SK-N-MC (cell line): ENCODE results near the gene KRT15.

Source experiments
- DNase-seq: peaks from one replicate; pipeline ENCODE4 v3.0.0-alpha.2; 2011; ENCODE audit warnings: low read depth, low spot score
- H3K27ac ChIP-seq: fragments of 200-600 bp; sonication (generic); 2 replicates; pipeline ENCODE4 v1.5.1; 2016; ENCODE audit warnings: mixed run types
- H3K36me3 ChIP-seq: fragments of 200-600 bp; sonication (generic); 2 replicates; pipeline ENCODE4 v1.6.1; 2017; ENCODE audit warnings: antibody characterized with exemption, low read length, mixed read lengths; ENCODE audit not compliant: insufficient read depth
- H3K4me3 ChIP-seq: fragments of 200-600 bp; sonication (generic); 2 replicates; pipeline ENCODE4 v1.5.1; 2016
- H3K9ac ChIP-seq: fragments of 200-600 bp; sonication (generic); 2 replicates; pipeline ENCODE4 v1.8.0; 2017; ENCODE audit warnings: mixed run types, mixed read lengths; ENCODE audit not compliant: insufficient read length
- H3K9me3 ChIP-seq: fragments of 200-600 bp; sonication (generic); 2 replicates; pipeline ENCODE4 v1.6.1; 2017; ENCODE audit warnings: low read depth, mild to moderate bottlenecking, antibody characterized with exemption, low read length, moderate library complexity, mixed read lengths
- EZH2 ChIP-seq: fragments of 200-600 bp; sonication (generic); IDR thresholded peaks from one replicate; pipeline ENCODE4 v1.6.1; 2017; ENCODE audit warnings: antibody characterized with exemption
- FOXP2 ChIP-seq: optimal IDR thresholded peaks from 2 replicates; pipeline ENCODE3; 2011; ENCODE audit warnings: mild to moderate bottlenecking, moderate library complexity; ENCODE audit not compliant: insufficient read depth; ENCODE audit errors: extremely low read length, control extremely low read depth
- POLR2AphosphoS5 ChIP-seq: IDR thresholded peaks from 2 replicates; pipeline ENCODE4 v1.6.1; 2012; ENCODE audit warnings: mild to moderate bottlenecking, low read depth, low read length, borderline replicate concordance

KRT15 gene

GRCh38 chr17:41516830-41517283 is 1.8 kb downstream of the KRT15 start:
- Histone ChIP-seq H3K36me3 (no peaks in the 10 kb centered on the region), H3K9me3 (no peaks in the 10 kb centered on the region), H3K4me3 (no peak overlapping the region), H3K27ac (no peak overlapping the region), H3K9ac (no peak overlapping the region)
- TF ChIP-seq EZH2 (no peak), FOXP2 (no peak)
- DNase-seq, result no peak

- Histone ChIP-seq H3K36me3 (no peaks in the 10 kb centered on the region), H3K9me3 (no peaks in the 10 kb centered on the region), H3K4me3 (no peak overlapping the region), H3K27ac (no peak overlapping the region), H3K9ac (no peak overlapping the region)
- DNase-seq, result no peak
- TF ChIP-seq EZH2 (no peak), FOXP2 (no peak), POLR2AphosphoS5 (no peak)
These were observed 2.4 kb downstream of the KRT15 start for GRCh38 chr17:41516147-41516829.

GRCh38 chr17:41513168-41513547 is 5.5 kb downstream of the KRT15 start:
- Histone ChIP-seq H3K4me3 (no peak overlapping the region), H3K36me3 (no peaks in the 10 kb centered on the region), H3K9ac (no peak overlapping the region), H3K27ac (no peak overlapping the region), H3K9me3 (no peaks in the 10 kb centered on the region)
- TF ChIP-seq EZH2 (no peak), POLR2AphosphoS5 (no peak), FOXP2 (no peak)
- DNase-seq, result no peak

GRCh38 chr17:41512546-41513167 is 6.0 kb downstream of the KRT15 start:
- DNase-seq, result no peak
- TF ChIP-seq POLR2AphosphoS5 (no peak), FOXP2 (no peak), EZH2 (no peak)
- H3K9ac ChIP-seq, result no peak overlapping the region
- no peaks in the 10 kb centered on the region for H3K36me3 ChIP-seq
- H3K9me3 ChIP-seq, result no peaks in the 10 kb centered on the region
- no peak overlapping the region for H3K4me3 ChIP-seq
- no peak overlapping the region for H3K27ac ChIP-seq

- TF ChIP-seq POLR2AphosphoS5 (no peak), FOXP2 (no peak), EZH2 (no peak)
- DNase-seq, result no peak
- no peak overlapping the region for H3K4me3 ChIP-seq
These were observed 7.0 kb downstream of the KRT15 start for GRCh38 chr17:41511716-41512115.

GRCh38 chr17:41511116-41511515 is 7.6 kb downstream of the KRT15 start:
- DNase-seq, result no peak
- Histone ChIP-seq H3K9me3 (no peaks in the 10 kb centered on the region), H3K36me3 (no peaks in the 10 kb centered on the region), H3K27ac (no peak overlapping the region), H3K4me3 (no peak overlapping the region), H3K9ac (no peak overlapping the region)
- TF ChIP-seq EZH2 (no peak), POLR2AphosphoS5 (no peak), FOXP2 (no peak)

More at GRCh38 chr17:41511716-41512115, 7.0 kb downstream of the KRT15 start:
- Histone ChIP-seq H3K9ac (no peak overlapping the region), H3K9me3 (no peaks in the 10 kb centered on the region), H3K36me3 (no peaks in the 10 kb centered on the region), H3K27ac (no peak overlapping the region)

- no peak overlapping the region for H3K9ac ChIP-seq
- DNase-seq, result no peak
- no peak for TF ChIP-seq FOXP2
- no peak for TF ChIP-seq POLR2AphosphoS5
- H3K27ac ChIP-seq, result no peak overlapping the region
- H3K36me3 ChIP-seq, result no peaks in the 10 kb centered on the region
- H3K9me3 ChIP-seq, result no peaks in the 10 kb centered on the region
- no peak overlapping the region for H3K4me3 ChIP-seq
These were observed 8.2 kb downstream of the KRT15 start for GRCh38 chr17:41510251-41511065.

- TF ChIP-seq FOXP2, result no peak
- no peak for TF ChIP-seq POLR2AphosphoS5
- no peak for TF ChIP-seq EZH2
- Histone ChIP-seq H3K36me3 (no peaks in the 10 kb centered on the region), H3K9me3 (no peaks in the 10 kb centered on the region), H3K4me3 (no peak overlapping the region), H3K9ac (no peak overlapping the region), H3K27ac (no peak overlapping the region)
- DNase-seq, result no peak
These were observed 11.3 kb downstream of the KRT15 start for GRCh38 chr17:41507315-41507880.
